ENCODE measurements around the gene VRK1.

The VRK1 gene

GRCh38 chr14:96839251-96839650, 42.1 kb downstream of the VRK1 start:
- no peaks in the 10 kb centered on the region for H3K27me3 ChIP-seq (replicated peaks; ENCODE audit: insufficient read depth, low read length)
- H3K36me3 ChIP-seq (replicated peaks; ENCODE audit: insufficient read depth, low read length): no peaks in the 10 kb centered on the region
- H3K9ac ChIP-seq (ENCODE audit: low read length): no peak overlapping the region
- no peak for DNase-seq
- no peak overlapping the region for H3K4me3 ChIP-seq (ENCODE audit: low read length)
- no peaks in the 10 kb centered on the region for H3K9me3 ChIP-seq (replicated peaks; ENCODE audit: insufficient read depth, low read length)
- no peak overlapping the region for H3K4me2 ChIP-seq (ENCODE audit: low read depth, low read length)
- H4K20me1 ChIP-seq (ENCODE audit: insufficient read depth, low read length): no peaks in the 10 kb centered on the region
- H3F3A ChIP-seq (ENCODE audit: insufficient read depth, low read length): no peaks in the 10 kb centered on the region
- H2AFZ ChIP-seq (ENCODE audit: low read length): no peak overlapping the region
- no peaks in the 10 kb centered on the region for H3K79me2 ChIP-seq (ENCODE audit: low read length)
- TF ChIP-seq EZH2 (optimal IDR thresholded peaks at IDR 0.05; ENCODE audit: low read depth, low read length) (no peak), EZH2phosphoT487 (IDR thresholded peaks at IDR 0.05; ENCODE audit: low read length) (no peak)
- TF ChIP-seq, protein P1, sequence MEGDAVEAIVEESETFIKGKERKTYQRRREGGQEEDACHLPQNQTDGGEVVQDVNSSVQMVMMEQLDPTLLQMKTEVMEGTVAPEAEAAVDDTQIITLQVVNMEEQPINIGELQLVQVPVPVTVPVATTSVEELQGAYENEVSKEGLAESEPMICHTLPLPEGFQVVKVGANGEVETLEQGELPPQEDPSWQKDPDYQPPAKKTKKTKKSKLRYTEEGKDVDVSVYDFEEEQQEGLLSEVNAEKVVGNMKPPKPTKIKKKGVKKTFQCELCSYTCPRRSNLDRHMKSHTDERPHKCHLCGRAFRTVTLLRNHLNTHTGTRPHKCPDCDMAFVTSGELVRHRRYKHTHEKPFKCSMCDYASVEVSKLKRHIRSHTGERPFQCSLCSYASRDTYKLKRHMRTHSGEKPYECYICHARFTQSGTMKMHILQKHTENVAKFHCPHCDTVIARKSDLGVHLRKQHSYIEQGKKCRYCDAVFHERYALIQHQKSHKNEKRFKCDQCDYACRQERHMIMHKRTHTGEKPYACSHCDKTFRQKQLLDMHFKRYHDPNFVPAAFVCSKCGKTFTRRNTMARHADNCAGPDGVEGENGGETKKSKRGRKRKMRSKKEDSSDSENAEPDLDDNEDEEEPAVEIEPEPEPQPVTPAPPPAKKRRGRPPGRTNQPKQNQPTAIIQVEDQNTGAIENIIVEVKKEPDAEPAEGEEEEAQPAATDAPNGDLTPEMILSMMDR (IDR thresholded peaks at IDR 0.05; ENCODE audit: low read length): no peak
- no peak overlapping the region for H3K27ac ChIP-seq (ENCODE audit: low read length)
- H3K9me2 ChIP-seq (replicated peaks; ENCODE audit: insufficient read depth, low read length): no peaks in the 10 kb centered on the region
- no peaks in the 10 kb centered on the region for H3K4me1 ChIP-seq (ENCODE audit: low read length)

DNA sequence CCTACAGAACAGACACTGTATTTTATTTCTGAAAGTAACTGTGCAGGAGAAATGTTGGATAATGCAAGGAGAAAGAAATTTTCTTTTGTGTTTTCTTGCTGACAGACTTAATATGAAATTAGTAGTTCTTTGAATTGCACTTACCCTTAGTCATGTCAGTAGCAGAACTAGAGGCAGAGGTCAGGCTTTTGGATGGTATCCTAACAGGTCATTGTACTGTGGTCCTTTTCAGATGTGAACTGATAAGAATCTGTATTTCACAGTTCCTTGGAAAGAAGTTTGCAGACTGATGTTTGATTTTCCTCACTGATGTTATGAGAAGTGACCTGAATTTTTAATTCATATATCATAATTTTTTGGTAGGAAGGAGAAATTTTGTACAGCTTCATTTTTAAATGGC, 46.0 kb downstream of the VRK1 start:
- Histone ChIP-seq H3K27ac (ENCODE audit: low read length) (no peak overlapping the region), H3K9me2 (replicated peaks; ENCODE audit: insufficient read depth, low read length) (no peaks in the 10 kb centered on the region), H3F3A (ENCODE audit: insufficient read depth, low read length) (no peaks in the 10 kb centered on the region), H3K36me3 (replicated peaks; ENCODE audit: insufficient read depth, low read length) (no peaks in the 10 kb centered on the region), H3K79me2 (ENCODE audit: low read length) (no peaks in the 10 kb centered on the region), H2AFZ (ENCODE audit: low read length) (no peak overlapping the region), H3K9me3 (replicated peaks; ENCODE audit: insufficient read depth, low read length) (no peaks in the 10 kb centered on the region), H3K4me2 (ENCODE audit: low read depth, low read length) (no peak overlapping the region), H3K4me1 (ENCODE audit: low read length) (no peaks in the 10 kb centered on the region), H3K4me3 (ENCODE audit: low read length) (no peak overlapping the region), H3K9ac (ENCODE audit: low read length) (no peak overlapping the region), H4K20me1 (ENCODE audit: insufficient read depth, low read length) (no peaks in the 10 kb centered on the region), H3K27me3 (replicated peaks; ENCODE audit: insufficient read depth, low read length) (no peaks in the 10 kb centered on the region)
- no peak for DNase-seq
- TF ChIP-seq EZH2phosphoT487 (IDR thresholded peaks at IDR 0.05; ENCODE audit: low read length): no peak
- TF ChIP-seq EZH2 (optimal IDR thresholded peaks at IDR 0.05; ENCODE audit: low read depth, low read length): no peak
- TF ChIP-seq, protein P1 (IDR thresholded peaks at IDR 0.05; ENCODE audit: low read length): no peak

GRCh38 chr14:96844857-96845570, 47.8 kb downstream of the VRK1 start:
- no peaks in the 10 kb centered on the region for H3K9me2 ChIP-seq (replicated peaks; ENCODE audit: insufficient read depth, low read length)
- no peak overlapping the region for H2AFZ ChIP-seq (ENCODE audit: low read length)
- no peaks in the 10 kb centered on the region for H3K79me2 ChIP-seq (ENCODE audit: low read length)
- H3K27me3 ChIP-seq (replicated peaks; ENCODE audit: insufficient read depth, low read length): no peaks in the 10 kb centered on the region
- H3K27ac ChIP-seq (ENCODE audit: low read length): no peak overlapping the region
- no peaks in the 10 kb centered on the region for H3K9me3 ChIP-seq (replicated peaks; ENCODE audit: insufficient read depth, low read length)
- H3K9ac ChIP-seq (ENCODE audit: low read length): no peak overlapping the region
- H3K36me3 ChIP-seq (replicated peaks; ENCODE audit: insufficient read depth, low read length): no peaks in the 10 kb centered on the region
- no peaks in the 10 kb centered on the region for H4K20me1 ChIP-seq (ENCODE audit: insufficient read depth, low read length)
- H3F3A ChIP-seq (ENCODE audit: insufficient read depth, low read length): no peaks in the 10 kb centered on the region
- DNase-seq: no peak
- TF ChIP-seq EZH2 (optimal IDR thresholded peaks at IDR 0.05; ENCODE audit: low read depth, low read length): no peak
- no peak for TF ChIP-seq EZH2phosphoT487 (IDR thresholded peaks at IDR 0.05; ENCODE audit: low read length)
- TF ChIP-seq, protein P1 (IDR thresholded peaks at IDR 0.05; ENCODE audit: low read length): no peak
- no peak overlapping the region for H3K4me2 ChIP-seq (ENCODE audit: low read depth, low read length)
- H3K4me3 ChIP-seq (ENCODE audit: low read length): no peak overlapping the region
- no peaks in the 10 kb centered on the region for H3K4me1 ChIP-seq (ENCODE audit: low read length)
